Activated T-helper 9 cell treated with anti-CD3 and anti-CD28 coated beads, Interleukin-2, amount 50 U/mL, for 16 hours (primary cell): ENCODE results near the gene MT1E.
"Not testable (repeated sequence)": the region's sequence is repeated elsewhere in the genome, so short reads cannot be mapped to it uniquely, and the experiment has no call there.

ENCODE experiments used
- DNase-seq: peaks from one replicate; pipeline ENCODE4 v3.0.0-alpha.2; 2020; ENCODE audit warnings: low read depth

Gene MT1E

DNA sequence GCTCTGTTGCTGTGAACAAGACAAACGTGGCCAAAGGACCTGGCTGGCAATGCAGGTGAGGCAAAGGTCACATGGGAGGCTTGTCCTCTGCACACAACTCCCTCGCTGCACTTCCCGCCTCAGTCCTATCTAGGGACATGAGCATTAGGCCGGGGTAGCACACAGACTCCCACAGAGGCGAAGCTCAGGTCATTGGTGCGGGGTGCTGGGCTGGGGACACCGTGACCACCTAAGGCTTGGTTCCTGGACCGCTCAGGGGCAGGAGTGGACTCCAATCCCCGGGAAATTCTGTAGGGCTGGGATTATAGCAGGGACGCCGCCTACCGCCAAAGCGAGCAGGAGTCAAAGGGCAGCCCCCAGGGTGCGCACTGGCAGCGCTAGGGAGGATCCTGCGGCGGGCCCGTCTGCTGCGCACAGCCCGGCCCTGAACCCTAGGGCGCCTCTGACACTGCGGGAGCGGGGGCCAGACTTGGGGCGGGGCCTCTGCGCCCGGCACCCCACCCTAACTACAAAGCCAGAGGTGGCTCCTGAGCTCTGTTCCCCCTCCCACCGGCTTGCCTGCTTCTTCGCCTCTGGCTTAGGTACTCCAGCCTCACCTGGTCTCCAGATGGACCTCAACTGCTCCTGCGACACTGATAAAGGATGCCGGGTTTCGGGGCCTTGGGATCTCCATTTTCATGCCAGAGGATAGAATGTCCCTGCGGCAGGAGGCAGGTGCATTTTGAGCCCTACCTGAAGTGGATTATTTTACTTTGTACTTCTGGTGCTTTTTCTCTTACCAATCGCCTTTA lies 22.3 kb downstream of the MT1E start:
- no peak for DNase-seq

- DNase-seq: no peak
These were observed 23.7 kb downstream of the MT1E start for GRCh38 chr16:56649271-56649670.

DNA sequence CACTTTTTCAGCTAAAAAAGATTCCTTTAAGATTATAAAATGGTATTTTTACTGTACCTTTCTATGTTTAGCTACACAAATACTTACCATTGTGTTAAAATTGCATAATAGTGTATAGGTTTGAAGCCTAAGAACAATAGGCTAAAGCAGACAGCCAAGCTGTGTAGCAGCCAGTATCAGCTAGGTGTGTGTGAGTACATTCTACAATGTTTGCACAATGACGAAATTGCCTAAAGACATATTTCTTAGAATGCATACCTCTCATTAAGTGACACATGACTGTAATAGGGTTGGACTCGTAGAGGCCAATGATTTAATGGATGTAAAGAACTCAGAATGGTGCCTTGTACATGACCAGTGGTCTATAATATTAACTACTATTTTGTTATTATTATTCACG lies 24.2 kb downstream of the MT1E start:
- no peak for DNase-seq

DNA sequence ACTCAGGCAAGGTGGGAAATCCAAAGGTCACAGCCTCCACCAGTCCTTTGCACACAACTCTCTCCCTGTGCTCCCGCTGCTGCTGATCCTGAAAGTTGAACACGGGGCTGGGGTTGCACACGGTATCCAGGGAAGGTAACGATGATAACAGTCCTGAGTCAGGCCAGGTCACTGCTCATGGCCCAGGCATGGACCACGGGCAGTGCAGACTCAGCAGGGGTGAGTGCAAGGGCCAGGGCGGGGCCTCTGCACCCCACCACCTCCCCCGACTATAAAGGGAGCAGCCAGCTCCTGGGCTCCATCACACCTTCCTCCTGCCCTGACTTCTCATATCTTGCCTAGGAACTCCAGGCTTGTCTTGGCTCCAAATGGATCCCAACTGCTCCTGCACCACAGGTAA lies 26.0 kb downstream of the MT1E start, which contains the start of gene MT1B:
TSS of gene MT1B (plus strand) at position 301 of the 400 bp plus-strand sequence. CDS start at position 369, 68 bp downstream.
- no peak for DNase-seq

GRCh38 chr16:56652600-56652999 lies 27.0 kb downstream of the MT1E start:
- DNase-seq: no peak

- DNase-seq: no peak
These were observed 27.6 kb downstream of the MT1E start for GRCh38 chr16:56653218-56653617.

- peak; percentile 50 for DNase-seq
These were observed 32.2 kb downstream of the MT1E start, which contains the start of gene MT1F for GRCh38 chr16:56657555-56658326. Gene MT1F, plus strand, starts transcription at chr16:56657959. Its CDS starts 100 bp downstream, at chr16:56658059.

DNA sequence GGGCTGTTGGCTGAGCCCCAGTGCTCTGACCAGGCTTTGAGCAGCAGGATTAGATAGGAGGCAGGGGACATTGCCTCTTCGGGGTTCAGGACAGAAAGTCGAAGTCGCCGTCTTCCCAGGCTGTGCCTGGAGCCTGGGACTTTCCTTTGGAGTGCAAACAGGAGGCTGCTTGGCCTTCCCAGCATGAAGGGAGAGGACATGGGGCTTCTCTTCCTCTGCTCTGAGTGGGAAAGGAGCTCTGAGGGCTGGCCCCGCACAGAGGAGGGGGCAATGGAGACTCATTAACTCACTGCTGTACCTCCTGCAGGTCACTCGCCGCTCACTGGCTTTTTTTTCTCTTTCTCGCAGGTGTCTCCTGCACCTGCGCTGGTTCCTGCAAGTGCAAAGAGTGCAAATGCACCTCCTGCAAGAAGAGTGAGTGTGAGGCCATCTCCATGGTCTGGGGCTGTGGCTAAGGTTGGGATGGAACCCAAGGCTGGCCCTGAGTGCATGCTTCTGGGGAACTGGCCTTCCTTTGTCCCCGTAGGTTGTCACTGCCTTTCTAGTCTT lies 32.8 kb downstream of the MT1E start:
- no peak for DNase-seq

DNA sequence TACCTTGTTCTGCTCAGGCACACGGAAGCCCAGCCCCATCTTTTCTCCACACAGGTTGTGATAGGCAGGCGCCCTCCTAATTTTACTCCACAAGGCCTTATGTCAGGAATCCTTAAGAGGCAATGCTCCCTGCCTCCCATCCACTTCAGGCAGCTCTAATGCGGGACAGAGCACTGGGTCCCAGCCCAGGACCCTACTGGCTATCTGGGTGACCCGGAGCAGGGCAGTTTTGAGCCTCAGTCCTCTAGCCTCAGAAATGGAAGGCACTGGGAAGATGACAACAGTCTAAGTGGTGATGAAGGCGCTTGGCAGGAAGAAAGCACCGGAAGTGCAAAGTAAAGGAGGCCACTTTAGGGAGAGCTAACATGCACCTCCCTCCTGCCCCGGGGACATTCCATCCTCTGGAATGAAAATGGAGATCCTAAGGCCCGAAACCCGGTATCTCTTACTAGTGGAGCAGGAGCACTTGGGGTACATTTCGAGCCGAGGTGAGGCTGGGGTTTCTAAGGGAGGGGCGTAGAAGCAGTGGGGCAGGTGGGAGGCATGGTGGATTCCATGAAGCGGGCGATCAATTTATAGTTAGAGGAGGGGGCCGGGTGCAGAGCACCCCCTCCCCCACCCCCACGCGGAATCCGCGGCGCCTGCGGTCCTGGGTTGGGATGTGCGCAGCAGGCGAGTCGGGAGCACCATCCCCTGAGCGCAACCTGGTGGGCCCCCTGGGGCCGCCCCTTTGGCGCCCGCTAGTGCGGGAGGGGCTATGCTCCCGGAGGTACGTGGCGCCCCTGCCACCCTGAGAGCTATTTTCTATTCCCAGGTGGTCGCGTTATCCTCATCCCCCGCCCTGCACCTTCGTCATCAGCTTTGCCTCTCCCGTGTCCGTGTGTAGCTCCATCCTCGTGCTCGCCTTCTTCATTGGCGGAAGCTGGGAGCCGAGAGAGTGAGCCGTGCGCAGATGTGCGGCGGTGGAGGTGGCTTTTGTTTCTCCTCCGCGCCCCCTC lies 37.1 kb downstream of the MT1E start:
- no peak for DNase-seq

DNA sequence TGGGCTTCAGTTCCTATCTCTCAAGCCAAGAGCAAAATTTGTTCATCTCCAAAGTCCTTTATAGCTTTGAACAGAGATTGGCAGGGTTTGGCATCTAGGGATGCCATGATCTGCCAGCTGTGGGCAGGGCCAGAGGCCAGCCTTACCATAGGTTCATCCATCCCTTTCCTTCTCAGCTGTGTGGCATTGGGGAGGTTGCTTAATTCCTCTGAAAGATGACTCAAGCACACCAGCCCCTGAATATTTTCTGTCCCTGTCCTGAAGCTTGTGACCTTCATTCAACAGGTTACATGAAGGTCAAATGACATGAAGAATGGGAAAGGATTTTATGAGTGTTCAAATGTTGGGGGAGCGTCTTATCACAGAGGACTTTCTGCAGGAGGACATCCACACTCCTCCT lies 38.9 kb downstream of the MT1E start:
- DNase-seq: no peak

- DNase-seq: not testable (repeated sequence)
These were observed 40.0 kb downstream of the MT1E start for GRCh38 chr16:56665286-56666261.

GRCh38 chr16:56667581-56668571 lies 42.3 kb downstream of the MT1E start, which contains the start of gene MT1G:
Gene MT1G, minus strand, starts transcription at chr16:56668065. Its CDS starts 72 bp downstream, at chr16:56667993.
- no peak for DNase-seq

DNA sequence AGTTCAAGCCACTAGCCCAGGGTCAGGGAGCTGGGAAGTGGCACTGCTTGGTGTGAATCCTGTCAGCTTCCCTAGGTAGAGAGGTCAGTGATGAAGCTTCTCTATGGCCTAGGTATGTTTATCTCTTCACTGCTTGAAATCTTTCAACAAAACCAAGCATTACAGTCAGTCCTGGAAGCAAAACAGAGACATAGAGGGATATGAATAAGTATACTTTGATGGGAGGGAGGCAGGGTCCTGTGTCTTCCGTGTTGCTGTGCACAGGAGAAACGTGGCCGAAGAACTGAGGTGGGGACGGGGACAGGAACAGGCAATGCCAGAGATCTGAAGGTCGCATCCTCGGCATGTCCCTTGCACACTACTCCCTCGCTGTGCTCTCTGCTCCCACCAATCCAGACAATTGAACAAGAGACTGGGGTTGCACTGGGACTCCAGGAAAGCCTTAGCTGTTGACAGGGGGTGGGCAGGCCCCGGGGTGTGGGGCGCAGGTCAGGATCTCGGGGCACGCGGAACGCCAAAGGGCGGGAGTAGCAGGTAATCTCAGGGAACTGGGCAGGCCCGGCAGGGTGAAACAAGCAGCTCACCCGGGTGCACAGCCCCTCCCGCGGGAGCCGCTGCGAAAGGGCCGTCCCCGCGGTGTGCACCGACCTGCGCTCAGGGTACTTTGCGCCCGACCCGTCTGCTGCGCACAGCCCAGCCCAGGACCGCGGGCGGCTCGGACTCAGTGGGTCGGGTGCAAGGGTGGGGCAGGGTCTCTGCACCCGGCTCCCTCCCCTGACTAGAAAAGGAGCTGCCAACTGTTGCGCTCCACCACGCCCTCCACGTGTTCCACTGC lies 43.6 kb downstream of the MT1E start, which contains the start of gene MT1H:
TSS of gene MT1H (plus strand) at position 810 of the 835 bp plus-strand sequence. CDS start 71 bp downstream, outside the sequence.
- no peak for DNase-seq

- no peak for DNase-seq
These were observed 44.4 kb downstream of the MT1E start for GRCh38 chr16:56669840-56670619.

- DNase-seq: no peak
These were observed 45.0 kb downstream of the MT1E start for GRCh38 chr16:56670620-56670934.

GRCh38 chr16:56671691-56672090 lies 46.1 kb downstream of the MT1E start:
- DNase-seq: not testable (repeated sequence)

GRCh38 chr16:56672171-56672570 lies 46.6 kb downstream of the MT1E start:
- DNase-seq: not testable (repeated sequence)
